NCI-H146 (cell line): ENCODE results near the gene SLC23A2.

Experiments
- DNase-seq: peaks from one replicate; lab custom pipeline; 2025; lab: John Stamatoyannopoulos, UW

Gene SLC23A2

GRCh38 chr20:4813863-4814695, 187.2 kb downstream of the SLC23A2 start:
- no peak for DNase-seq

DNA sequence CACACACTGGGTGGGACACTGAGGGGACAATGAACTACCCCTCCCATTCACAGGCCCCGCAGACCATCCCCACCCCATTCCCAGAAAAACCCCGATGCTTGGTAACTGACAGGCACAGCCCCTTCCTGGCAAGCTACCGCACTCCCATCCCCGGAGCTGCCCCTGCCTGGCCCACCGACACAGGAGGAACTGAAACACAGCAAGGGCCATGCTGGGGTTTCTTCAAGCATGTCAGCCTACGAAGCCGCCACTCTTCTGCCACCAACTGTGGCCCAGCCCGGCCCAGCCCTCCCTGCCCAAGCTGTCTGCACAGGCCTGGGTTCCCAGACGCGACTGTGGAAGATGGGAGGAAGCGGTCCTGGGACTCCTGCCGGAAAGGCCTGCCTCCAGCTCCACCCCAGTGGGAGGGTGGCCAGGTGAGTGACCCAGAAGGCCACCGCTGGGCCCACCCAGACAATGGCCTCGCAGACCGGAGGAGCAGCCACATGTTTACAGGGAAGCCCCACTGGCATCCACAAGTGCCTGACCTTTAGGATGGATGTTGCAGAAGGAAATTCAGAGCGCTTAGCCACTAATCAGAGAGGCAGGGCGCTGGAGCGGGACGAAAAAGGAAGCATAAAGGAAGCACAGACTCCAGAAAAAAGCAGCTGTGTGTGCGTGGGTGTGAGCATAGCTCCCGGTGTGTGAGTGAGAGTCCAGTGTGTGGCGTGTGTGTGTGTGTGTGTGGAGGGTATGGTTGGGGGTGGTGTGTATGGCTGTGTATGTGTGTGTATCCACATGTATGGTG, 188.0 kb downstream of the SLC23A2 start:
- DNase-seq: no peak

GRCh38 chr20:4812641-4813075, 188.7 kb downstream of the SLC23A2 start:
- DNase-seq: no peak

GRCh38 chr20:4812216-4812615, 189.1 kb downstream of the SLC23A2 start:
- no peak for DNase-seq

DNA sequence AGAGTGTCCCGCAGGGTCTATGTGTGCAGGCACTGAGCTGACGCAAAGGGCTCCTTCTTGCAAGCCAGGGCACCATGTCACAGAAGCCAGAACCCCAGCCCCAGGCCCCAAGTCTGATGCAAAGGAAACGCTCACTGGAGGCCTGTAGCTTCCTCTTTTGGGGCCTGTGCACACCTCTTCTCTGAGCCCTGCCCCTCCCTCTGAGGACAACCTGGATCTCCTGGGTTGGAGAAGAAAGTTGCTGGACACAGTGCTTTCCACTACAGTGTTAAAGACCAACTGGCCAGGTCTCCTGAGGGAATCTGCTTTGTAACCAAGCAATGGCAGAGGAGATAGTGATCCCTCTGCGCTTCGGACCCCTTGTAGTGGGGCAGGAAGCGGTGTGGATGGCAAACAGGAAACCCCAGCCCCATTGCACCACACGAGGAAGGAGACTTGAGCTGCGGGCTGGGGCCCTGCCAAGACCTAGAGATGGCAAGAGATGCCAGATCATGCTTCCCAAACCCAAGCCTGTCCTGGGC, 189.6 kb downstream of the SLC23A2 start:
- DNase-seq: no peak

- DNase-seq: no peak
Observed at GRCh38 chr20:4811257-4811656, 190.1 kb downstream of the SLC23A2 start.

DNA sequence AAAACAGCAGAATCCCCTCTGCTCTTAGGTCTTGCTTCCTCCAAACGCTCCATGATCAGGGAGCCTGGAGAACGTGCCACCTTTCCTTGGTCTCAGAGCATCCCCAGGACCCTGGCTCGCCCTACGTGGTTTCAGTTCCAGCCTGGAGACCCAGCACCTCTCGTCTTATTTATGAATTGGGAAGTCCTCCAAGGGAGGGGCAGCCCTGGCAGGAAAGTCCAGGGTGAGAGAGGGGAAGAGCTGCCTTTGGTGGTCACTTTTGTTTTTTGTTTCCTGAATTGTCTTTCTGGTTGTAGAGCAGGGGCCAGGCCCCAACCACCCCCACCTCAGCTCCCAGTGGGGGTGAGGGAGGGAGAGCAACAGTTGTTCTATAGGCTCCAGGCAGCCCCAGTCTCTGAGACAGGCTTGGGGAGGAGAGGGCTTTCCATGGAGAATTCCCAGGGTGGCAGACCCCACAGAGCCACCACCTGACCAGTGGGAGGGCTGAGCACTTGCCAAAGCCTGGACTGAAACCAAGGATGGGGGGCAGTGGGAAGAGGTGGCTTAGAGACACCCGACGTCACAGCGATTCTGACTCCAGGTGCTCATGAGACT, 190.8 kb downstream of the SLC23A2 start:
- DNase-seq: no peak

- DNase-seq: peak; percentile 73
Observed at GRCh38 chr20:4809707-4810106, 191.6 kb downstream of the SLC23A2 start.

DNA sequence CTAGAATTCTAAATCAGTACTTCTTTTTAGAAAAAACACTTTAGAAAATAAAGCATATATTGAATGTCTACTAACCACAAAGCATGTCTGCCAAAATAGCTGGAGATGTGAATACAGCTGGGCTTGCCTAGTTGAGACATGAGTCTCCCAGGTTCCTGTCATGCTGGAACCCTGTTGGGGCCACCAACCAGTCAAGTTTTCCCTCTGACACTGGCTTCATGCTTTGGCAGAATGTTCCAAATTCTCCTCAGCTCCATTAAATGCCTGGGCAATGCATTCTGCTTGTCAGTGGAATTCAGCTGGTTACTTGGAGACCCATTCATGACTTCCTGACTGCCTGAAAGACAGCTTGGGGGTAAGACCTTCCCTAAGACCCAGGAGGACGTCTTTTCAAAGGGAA, 192.4 kb downstream of the SLC23A2 start:
- no peak for DNase-seq

- no peak for DNase-seq
Observed at GRCh38 chr20:4805663-4806449, 195.5 kb downstream of the SLC23A2 start.

- no peak for DNase-seq
Observed at GRCh38 chr20:4802527-4802926, 198.8 kb downstream of the SLC23A2 start.
